Measurements from ENCODE around the gene ARGLU1. TPM values are rescaled to one million over a fixed set of nuclear protein-coding genes. Genes with fewer than 3 reads are reported as not detected.

Gene ARGLU1
- total RNA-seq, 1 donor from 2014 or later: 112 TPM

GRCh38 chr13:106537521-106537920 lies 30.4 kb downstream of the ARGLU1 start:
- no peak for DNase-seq
- no peaks in the 10 kb centered on the region for H3K9me3 Mint-ChIP-seq
- ATAC-seq (ENCODE audit: low read depth): no peak
- POLR2A ChIA-PET: interaction anchor here (4.8 kb wide), 1 partner anchor 30 kb away, joined by 28 read pairs; the partner anchor contains the start of gene ARGLU1
- no peak for TF ChIP-seq CTCF (IDR thresholded peaks at IDR 0.05)
- CTCF ChIA-PET: interaction anchor here (0.6 to 2.4 kb wide), 6 partner anchors 8 to 83 kb away, joined by 3 to 17 read pairs (median 6); partner anchors contain the start of gene ARGLU1
- H3K36me3 Mint-ChIP-seq (ENCODE audit: low read depth): peaks cover 15% of the 10 kb centered on the region
- no peak overlapping the region for H3K4me3 Mint-ChIP-seq
- H3K27ac Mint-ChIP-seq: no peak overlapping the region
- intact Hi-C loops (cut with micrococcal nuclease): loop anchor here (2.0 to 10.0 kb wide), 3 partner anchors 453 to 1967 kb away; no protein-coding TSS in a partner anchor
- peaks cover 19% of the 10 kb centered on the region for H3K4me1 Mint-ChIP-seq
- H3K27me3 Mint-ChIP-seq: peaks cover 13% of the 10 kb centered on the region

GRCh38 chr13:106536244-106537034 lies 31.5 kb downstream of the ARGLU1 start:
- Mint-ChIP-seq H3K36me3 (ENCODE audit: low read depth) (peaks cover 8% of the 10 kb centered on the region), H3K27me3 (peaks cover 19% of the 10 kb centered on the region), H3K4me1 (peaks cover 21% of the 10 kb centered on the region), H3K9me3 (no peaks in the 10 kb centered on the region), H3K4me3 (peak overlapping the region; percentile 89), H3K27ac (peak overlapping the region; percentile 61)
- intact Hi-C loops (cut with micrococcal nuclease): loop anchor here (1.0 to 10.0 kb wide), 5 partner anchors 25 to 1966 kb away; no protein-coding TSS in a partner anchor
- CTCF ChIA-PET: interaction anchor here (0.7 to 2.4 kb wide), 12 partner anchors 9 to 1126 kb away, joined by 3 to 17 read pairs (median 4); partner anchors contain the start of gene ARGLU1
- peak; percentile 85 for DNase-seq
- peak; percentile 77 for TF ChIP-seq CTCF (IDR thresholded peaks at IDR 0.05)
- peak; percentile 23 for ATAC-seq (ENCODE audit: low read depth)
- POLR2A ChIA-PET: interaction anchor here (1.0 to 4.8 kb wide), 2 partner anchors 29 to 31 kb away, joined by 6 to 28 read pairs; partner anchors contain the start of gene ARGLU1

- peaks cover under 1% of the 10 kb centered on the region for H3K36me3 Mint-ChIP-seq (ENCODE audit: low read depth)
- no peaks in the 10 kb centered on the region for H3K9me3 Mint-ChIP-seq
- H3K4me3 Mint-ChIP-seq: peak within 1 kb of the TSS; percentile 89
- TF ChIP-seq CTCF (IDR thresholded peaks at IDR 0.05): no peak
- peaks cover 23% of the 10 kb centered on the region for H3K27me3 Mint-ChIP-seq
- ATAC-seq (ENCODE audit: low read depth): peak; percentile 98
- DNase-seq: peak; percentile 87
- peaks cover 21% of the 10 kb centered on the region for H3K4me1 Mint-ChIP-seq
- H3K27ac Mint-ChIP-seq: peak within 1 kb of the TSS; percentile 61
- POLR2A ChIA-PET: interaction anchor here (1.0 to 4.8 kb wide), 2 partner anchors 30 to 32 kb away, joined by 6 to 28 read pairs; partner anchors contain the start of gene ARGLU1
- CTCF ChIA-PET: interaction anchor here (0.7 to 2.4 kb wide), 11 partner anchors 10 to 1125 kb away, joined by 3 to 17 read pairs (median 4); no protein-coding TSS in a partner anchor
- intact Hi-C loops (cut with micrococcal nuclease): loop anchor here (1.0 to 10.0 kb wide), 8 partner anchors 26 to 1965 kb away; partner anchors contain the start of gene ARGLU1
Observed at GRCh38 chr13:106535552-106536243, 32.2 kb downstream of the ARGLU1 start, which contains the start of gene EFNB2. EFNB2 (minus strand) TSS chr13:106535662; CDS start chr13:106534964, 698 bp downstream.

GRCh38 chr13:106534639-106535551 lies 33.0 kb downstream of the ARGLU1 start:
- POLR2A ChIA-PET: interaction anchor here (4.8 kb wide), 1 partner anchor 33 kb away, joined by 28 read pairs; the partner anchor contains the start of gene ARGLU1
- no peak overlapping the region for H3K27ac Mint-ChIP-seq
- CTCF ChIA-PET: interaction anchor here (1.4 kb wide), 1 partner anchor 88 kb away, joined by 4 read pairs; no protein-coding TSS in a partner anchor
- H3K4me3 Mint-ChIP-seq: peak overlapping the region; percentile 86
- peaks cover 29% of the 10 kb centered on the region for H3K27me3 Mint-ChIP-seq
- ATAC-seq (ENCODE audit: low read depth) (no peak), DNase-seq (peak; percentile 44)
- peaks cover 21% of the 10 kb centered on the region for H3K4me1 Mint-ChIP-seq
- intact Hi-C loops (cut with micrococcal nuclease): loop anchor here (1.0 to 10.0 kb wide), 5 partner anchors 33 to 1396 kb away; partner anchors contain the start of gene ARGLU1
- no peaks in the 10 kb centered on the region for H3K36me3 Mint-ChIP-seq (ENCODE audit: low read depth)
- TF ChIP-seq CTCF (IDR thresholded peaks at IDR 0.05): no peak
- no peaks in the 10 kb centered on the region for H3K9me3 Mint-ChIP-seq

All from activated B cell treated with CpG ODN at 0.5 μM for 24 hours (primary cell).